PC-9 (cell line): ENCODE measurements around the gene EML1. TPM values are rescaled to one million over a fixed set of nuclear protein-coding genes. Genes with fewer than 3 reads are reported as not detected.

Experiments
- BruUV-seq: library from RNA; stranded (reverse); fragments of 400-500 nt; replicated peaks from 2 replicates; lab custom pipeline; 2021; lab: Mats Ljungman, UMichigan
- CTCF ChIA-PET: fragments of 300-600 bp; sonication (Branson Sonifier 250); formaldehyde crosslinking; loops from one replicate; lab custom pipeline; 2022; ENCODE audit warnings: antibody characterized with exemption; lab: Charles Lee
- POLR2A ChIA-PET: fragments of 300-600 bp; sonication (Branson Sonifier 250); formaldehyde crosslinking; loops from one replicate; lab custom pipeline; 2022; ENCODE audit warnings: antibody characterized with exemption; ENCODE audit not compliant: unreplicated experiment; lab: Charles Lee
- DNase-seq, 2 experiments: peaks; one replicate each; pipeline versions ENCODE4 v3.0.0 to v3.0.0-alpha.2; 2015 to 2022; ENCODE audit warnings: mixed read lengths in 1 of 2
- H2AFZ ChIP-seq: fragments of 200-600 bp; sonication (generic); 2 replicates; pipeline ENCODE4 v1.8.1; 2017; ENCODE audit warnings: antibody characterized with exemption
- H3F3A ChIP-seq: fragments of 200-600 bp; sonication (generic); 2 replicates; pipeline ENCODE4 v1.8.1; 2017; ENCODE audit warnings: antibody characterized with exemption, mild to moderate bottlenecking, low read depth; ENCODE audit not compliant: insufficient read depth
- H3K27ac ChIP-seq: fragments of 200-600 bp; sonication (generic); 2 replicates; pipeline ENCODE4 v1.6.1; 2016; ENCODE audit warnings: mixed run types
- H3K27me3 ChIP-seq: fragments of 200-600 bp; sonication (generic); 2 replicates; pipeline ENCODE4 v1.6.1; 2016; ENCODE audit warnings: low read depth, mixed run types; ENCODE audit not compliant: insufficient read depth
- H3K36me3 ChIP-seq: fragments of 200-600 bp; sonication (generic); 2 replicates; pipeline ENCODE4 v1.6.1; 2016; ENCODE audit warnings: low read depth, mixed run types
- H3K4me1 ChIP-seq: fragments of 200-600 bp; sonication (generic); replicated peaks from 2 replicates; pipeline ENCODE4 v1.6.1; 2016; ENCODE audit warnings: mixed run types; ENCODE audit not compliant: insufficient read depth
- H3K4me2 ChIP-seq: fragments of 200-600 bp; sonication (generic); 2 replicates; pipeline ENCODE4 v1.6.1; 2017; ENCODE audit warnings: mixed run types
- H3K4me3 ChIP-seq: fragments of 200-600 bp; sonication (generic); 2 replicates; pipeline ENCODE4 v1.6.1; 2016; ENCODE audit warnings: mixed run types
- H3K79me2 ChIP-seq: fragments of 200-600 bp; sonication (generic); 2 replicates; pipeline ENCODE4 v1.6.1; 2017; ENCODE audit warnings: low read depth, mixed run types
- H3K9me2 ChIP-seq: fragments of 200-600 bp; sonication (generic); 2 replicates; pipeline ENCODE4 v1.8.1; 2017; ENCODE audit warnings: mild to moderate bottlenecking; ENCODE audit not compliant: insufficient read depth
- H3K9me3 ChIP-seq: fragments of 200-600 bp; sonication (generic); 2 replicates; pipeline ENCODE4 v1.8.1; 2016; ENCODE audit warnings: low read depth; ENCODE audit not compliant: insufficient read depth
- H4K20me1 ChIP-seq: fragments of 200-600 bp; sonication (generic); 2 replicates; pipeline ENCODE4 v1.8.1; 2017; ENCODE audit not compliant: insufficient read depth
- EZH2 ChIP-seq: fragments of 200-600 bp; sonication (generic); IDR thresholded peaks from 2 replicates; pipeline ENCODE4 v1.8.0; 2017; ENCODE audit warnings: antibody characterized with exemption, low read depth
- intact Hi-C: fragments of 100-400 bp; cut with micrococcal nuclease; formaldehyde crosslinking; loops from one replicate; pipeline ENCODE4 v1.10.0; 2022; ENCODE audit not compliant: unreplicated experiment
- total RNA-seq: library from RNA; stranded (reverse); gene quantifications from 2 replicates; pipeline ENCODE4 v1.2.3, GENCODE V29; 2021
- TF ChIP-seq, protein P1 (sequence below): fragments of 200-600 bp; sonication (generic); conservative IDR thresholded peaks from 2 replicates; pipeline ENCODE4 v1.6.1; 2017; ENCODE audit warnings: mixed run types, antibody characterized with exemption, mild to moderate bottlenecking, moderate library complexity

EML1 gene
- total RNA-seq, 1 experiment from 2014 or later: 1.8 TPM

DNA sequence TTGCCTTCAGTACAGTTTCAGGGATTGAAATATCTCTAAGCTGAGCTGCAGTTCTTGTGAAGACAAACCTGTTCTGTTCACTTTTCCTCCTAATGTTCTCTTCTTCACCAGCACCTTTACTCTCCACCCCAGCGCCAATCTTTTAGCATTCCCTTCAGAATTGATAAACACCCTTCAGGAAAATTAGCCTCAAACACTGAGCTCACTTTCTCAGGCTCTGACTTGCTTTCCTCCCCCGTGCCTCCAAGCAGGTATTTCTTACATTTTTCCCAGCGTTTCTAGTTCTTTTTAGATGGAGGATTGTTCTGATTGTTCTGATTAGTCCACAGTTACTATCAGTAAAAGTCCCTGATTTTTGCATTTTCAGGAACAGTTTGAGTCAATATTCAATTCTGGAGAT is 183.5 kb downstream of the EML1 start:
- Histone ChIP-seq H4K20me1 (no peaks in the 10 kb centered on the region), H3K4me2 (no peak overlapping the region), H3K4me3 (no peak overlapping the region), H3K4me1 (no peaks in the 10 kb centered on the region), H2AFZ (no peak overlapping the region), H3F3A (no peaks in the 10 kb centered on the region; the same call in 1 of the 2 replicates), H3K36me3 (no peaks in the 10 kb centered on the region), H3K27me3 (no peaks in the 10 kb centered on the region), H3K9me3 (no peaks in the 10 kb centered on the region), H3K79me2 (peaks cover 5% of the 10 kb centered on the region; the same call in 1 of the 2 replicates), H3K27ac (no peak overlapping the region), H3K9me2 (no peaks in the 10 kb centered on the region)
- DNase-seq: no peak
- POLR2A ChIA-PET: no interaction called here
- no peak for TF ChIP-seq EZH2
- CTCF ChIA-PET: no interaction called here
- BruUV-seq: no TSS peak
- intact Hi-C loops: no loop called here

DNA sequence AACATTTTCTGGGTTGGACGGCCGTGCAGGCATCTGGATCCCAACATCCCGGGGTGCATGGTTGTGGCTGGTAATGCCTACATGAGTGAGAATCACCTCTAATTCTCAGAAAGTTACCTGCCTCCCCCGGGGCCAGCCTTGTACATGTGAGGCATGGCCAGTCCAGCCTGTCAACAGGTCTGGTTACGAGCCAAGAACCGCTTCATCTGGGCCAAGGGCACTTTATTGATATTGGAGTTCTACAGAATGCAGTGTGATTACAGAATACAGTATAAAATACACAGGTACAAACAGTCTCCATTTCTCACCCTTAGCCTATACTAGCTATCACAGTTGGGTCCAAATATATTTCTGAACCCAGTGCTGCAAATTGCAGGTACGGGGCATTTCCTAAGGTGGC is 187.1 kb downstream of the EML1 start:
- H3K9me2 ChIP-seq: no peaks in the 10 kb centered on the region
- no peak for DNase-seq
- no peaks in the 10 kb centered on the region for H3K4me1 ChIP-seq
- H3K27me3 ChIP-seq: no peaks in the 10 kb centered on the region
- H3K36me3 ChIP-seq: no peaks in the 10 kb centered on the region
- no peaks in the 10 kb centered on the region for H3K79me2 ChIP-seq
- H3K9me3 ChIP-seq: no peaks in the 10 kb centered on the region
- intact Hi-C loops: no loop called here
- H3K4me3 ChIP-seq: no peak overlapping the region
- ChIA-PET POLR2A (no interaction called here), CTCF (no interaction called here)
- H3K27ac ChIP-seq: no peak overlapping the region
- TF ChIP-seq EZH2: no peak
- TF ChIP-seq, protein P1, sequence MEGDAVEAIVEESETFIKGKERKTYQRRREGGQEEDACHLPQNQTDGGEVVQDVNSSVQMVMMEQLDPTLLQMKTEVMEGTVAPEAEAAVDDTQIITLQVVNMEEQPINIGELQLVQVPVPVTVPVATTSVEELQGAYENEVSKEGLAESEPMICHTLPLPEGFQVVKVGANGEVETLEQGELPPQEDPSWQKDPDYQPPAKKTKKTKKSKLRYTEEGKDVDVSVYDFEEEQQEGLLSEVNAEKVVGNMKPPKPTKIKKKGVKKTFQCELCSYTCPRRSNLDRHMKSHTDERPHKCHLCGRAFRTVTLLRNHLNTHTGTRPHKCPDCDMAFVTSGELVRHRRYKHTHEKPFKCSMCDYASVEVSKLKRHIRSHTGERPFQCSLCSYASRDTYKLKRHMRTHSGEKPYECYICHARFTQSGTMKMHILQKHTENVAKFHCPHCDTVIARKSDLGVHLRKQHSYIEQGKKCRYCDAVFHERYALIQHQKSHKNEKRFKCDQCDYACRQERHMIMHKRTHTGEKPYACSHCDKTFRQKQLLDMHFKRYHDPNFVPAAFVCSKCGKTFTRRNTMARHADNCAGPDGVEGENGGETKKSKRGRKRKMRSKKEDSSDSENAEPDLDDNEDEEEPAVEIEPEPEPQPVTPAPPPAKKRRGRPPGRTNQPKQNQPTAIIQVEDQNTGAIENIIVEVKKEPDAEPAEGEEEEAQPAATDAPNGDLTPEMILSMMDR: no peak
- H4K20me1 ChIP-seq: no peaks in the 10 kb centered on the region
- no TSS peak for BruUV-seq
- no peak overlapping the region for H2AFZ ChIP-seq
- no peaks in the 10 kb centered on the region; the same call in 1 of the 2 replicates for H3F3A ChIP-seq
- no peak overlapping the region for H3K4me2 ChIP-seq

DNA sequence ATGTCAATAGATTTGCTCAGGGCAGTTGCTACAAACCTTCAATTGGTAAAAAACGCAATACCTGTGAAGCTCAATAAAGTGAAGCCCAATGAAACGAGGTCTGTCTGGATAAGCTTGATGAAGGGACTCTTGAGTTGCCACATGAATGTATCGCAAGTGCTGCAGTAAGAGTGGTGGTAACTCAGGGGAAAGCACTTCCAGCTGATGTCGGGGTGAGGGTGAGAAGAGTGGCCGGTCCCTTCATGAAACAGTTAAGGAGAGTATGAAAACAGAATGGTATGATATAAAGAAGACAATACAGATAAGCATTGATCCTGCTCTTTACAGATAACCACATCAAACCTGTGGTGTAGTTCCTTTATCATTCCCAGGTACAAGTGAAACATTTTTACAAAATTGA is 188.6 kb downstream of the EML1 start:
- no peak overlapping the region for H3K4me3 ChIP-seq
- no peaks in the 10 kb centered on the region for H3K79me2 ChIP-seq
- no peak overlapping the region for H2AFZ ChIP-seq
- no peak for DNase-seq
- no peaks in the 10 kb centered on the region for H4K20me1 ChIP-seq
- H3K4me1 ChIP-seq: no peaks in the 10 kb centered on the region
- intact Hi-C loops: loop anchor here (1.0 to 2.0 kb wide), 3 partner anchors 126 to 210 kb away; no protein-coding TSS in a partner anchor
- ChIA-PET CTCF (no interaction called here), POLR2A (no interaction called here)
- no peaks in the 10 kb centered on the region for H3K9me3 ChIP-seq
- no peaks in the 10 kb centered on the region; the same call in 1 of the 2 replicates for H3F3A ChIP-seq
- H3K27me3 ChIP-seq: no peaks in the 10 kb centered on the region
- H3K4me2 ChIP-seq: no peak overlapping the region
- H3K36me3 ChIP-seq: no peaks in the 10 kb centered on the region
- BruUV-seq: no TSS peak
- H3K9me2 ChIP-seq: no peaks in the 10 kb centered on the region
- no peak overlapping the region for H3K27ac ChIP-seq
- no peak for TF ChIP-seq EZH2
- TF ChIP-seq, protein P1: no peak
